ENCODE measurements around the gene EFCC1. TPM values are rescaled to one million over a fixed set of nuclear protein-coding genes. Genes with fewer than 3 reads are reported as not detected.

Gene EFCC1
- total RNA-seq, 1 donor from 2014 or later: 17.2 TPM

- no peak within 1 kb of the TSS for H3K27ac ChIP-seq
- no peak for DNase-seq
Measured at GRCh38 chr3:129060276-129061022, 59.3 kb downstream of the EFCC1 start, which contains the start of gene GP9. Gene GP9 (plus strand): TSS chr3:129060779. CDS start chr3:129061740, 961 bp downstream.

GRCh38 chr3:129061023-129061887 is 60.2 kb downstream of the EFCC1 start:
- Histone ChIP-seq H3K27me3 (no peaks in the 10 kb centered on the region), H3K36me3 (no peaks in the 10 kb centered on the region), H3K27ac (no peak overlapping the region), H3K4me3 (no peak overlapping the region), H3K9me3 (no peaks in the 10 kb centered on the region), H3K4me1 (peaks cover 6% of the 10 kb centered on the region)
- no peak for ATAC-seq
- TF ChIP-seq CTCF (IDR thresholded peaks at IDR 0.05): no peak
- no peak for DNase-seq
- intact Hi-C loops (cut with DNase I): no loop called here

More at GRCh38 chr3:129060276-129061022, 59.3 kb downstream of the EFCC1 start, which contains the start of gene GP9:
- H3K4me3 ChIP-seq: no peak within 1 kb of the TSS
- intact Hi-C loops (cut with DNase I): no loop called here
- H3K9me3 ChIP-seq: no peaks in the 10 kb centered on the region
- no peak for TF ChIP-seq CTCF (IDR thresholded peaks at IDR 0.05)
- no peak for ATAC-seq
- peaks cover 6% of the 10 kb centered on the region for H3K4me1 ChIP-seq
- no peaks in the 10 kb centered on the region for H3K36me3 ChIP-seq
- H3K27me3 ChIP-seq: no peaks in the 10 kb centered on the region

DNA sequence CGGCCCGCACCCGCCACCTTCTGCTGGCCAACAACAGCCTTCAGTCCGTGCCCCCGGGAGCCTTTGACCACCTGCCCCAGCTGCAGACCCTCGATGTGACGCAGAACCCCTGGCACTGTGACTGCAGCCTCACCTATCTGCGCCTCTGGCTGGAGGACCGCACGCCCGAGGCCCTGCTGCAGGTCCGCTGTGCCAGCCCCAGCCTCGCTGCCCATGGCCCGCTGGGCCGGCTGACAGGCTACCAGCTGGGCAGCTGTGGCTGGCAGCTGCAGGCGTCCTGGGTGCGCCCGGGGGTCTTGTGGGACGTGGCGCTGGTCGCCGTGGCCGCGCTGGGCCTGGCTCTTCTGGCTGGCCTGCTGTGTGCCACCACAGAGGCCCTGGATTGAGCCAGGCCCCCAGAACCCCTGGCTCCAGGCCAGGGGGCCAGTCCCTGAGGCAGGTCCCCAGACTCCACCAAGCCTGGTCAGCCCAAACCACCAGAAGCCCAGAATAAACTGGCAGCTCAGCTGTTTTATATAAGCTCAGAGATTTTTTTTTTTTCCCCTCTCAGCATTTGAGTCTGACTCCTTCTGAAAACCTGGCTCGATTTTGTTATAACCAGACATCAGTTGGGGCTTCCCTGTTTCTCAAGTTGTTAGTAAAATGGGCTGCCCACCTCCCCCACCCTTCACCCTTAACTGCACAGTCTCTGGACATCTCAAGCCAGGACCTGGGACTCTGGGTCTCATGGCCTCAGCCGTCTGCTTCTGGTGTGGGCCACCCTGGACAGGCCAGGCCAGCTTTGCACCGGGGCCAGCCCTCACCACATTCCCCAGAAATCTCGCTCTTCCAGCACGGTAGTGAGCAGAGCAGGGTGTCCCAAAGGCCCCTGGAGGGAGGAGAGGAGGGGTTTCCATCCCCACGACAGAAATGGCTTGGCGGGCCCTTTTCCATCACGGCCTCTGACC is 61.1 kb downstream of the EFCC1 start:
- no peak for ATAC-seq

GRCh38 chr3:129063091-129063640 is 62.1 kb downstream of the EFCC1 start:
- intact Hi-C loops (cut with DNase I): no loop called here
- no peaks in the 10 kb centered on the region for H3K27me3 ChIP-seq
- ATAC-seq (no peak), DNase-seq (no peak)
- no peak overlapping the region for H3K4me3 ChIP-seq
- no peak overlapping the region for H3K27ac ChIP-seq
- H3K36me3 ChIP-seq: no peaks in the 10 kb centered on the region
- no peaks in the 10 kb centered on the region for H3K9me3 ChIP-seq
- H3K4me1 ChIP-seq: peaks cover 6% of the 10 kb centered on the region
- TF ChIP-seq CTCF (IDR thresholded peaks at IDR 0.05): no peak

More for the DNA sequence above, 61.1 kb downstream of the EFCC1 start:
- Histone ChIP-seq H3K27ac (no peak overlapping the region), H3K9me3 (no peaks in the 10 kb centered on the region), H3K36me3 (no peaks in the 10 kb centered on the region), H3K4me3 (no peak overlapping the region), H3K27me3 (no peaks in the 10 kb centered on the region), H3K4me1 (peaks cover 6% of the 10 kb centered on the region)
- DNase-seq: no peak
- no peak for TF ChIP-seq CTCF (IDR thresholded peaks at IDR 0.05)
- intact Hi-C loops (cut with DNase I): no loop called here
